Nephron progenitor cell (in vitro differentiated cells): ENCODE results near the gene ATP5F1D.

ENCODE experiments used
- DNase-seq: peaks from one replicate; pipeline ENCODE4 v3.0.0; 2021
- H3K27ac Mint-ChIP-seq: 2 replicates; pipeline ENCODE4 v1.8.0; 2021; ENCODE audit warnings: mild to moderate bottlenecking, moderate library complexity, mixed read lengths
- H3K27me3 Mint-ChIP-seq: 2 replicates; pipeline ENCODE4 v1.8.0; 2021; ENCODE audit warnings: mild to moderate bottlenecking, low read depth, mixed read lengths; ENCODE audit not compliant: poor library complexity
- H3K36me3 Mint-ChIP-seq: 2 replicates; pipeline ENCODE4 v1.8.0; 2021; ENCODE audit warnings: low read depth, mixed read lengths
- H3K4me1 Mint-ChIP-seq: 2 replicates; pipeline ENCODE4 v1.8.0; 2021; ENCODE audit warnings: mixed read lengths
- H3K4me3 Mint-ChIP-seq: 2 replicates; pipeline ENCODE4 v1.8.0; 2021; ENCODE audit warnings: mild to moderate bottlenecking, moderate library complexity, mixed read lengths
- H3K9me3 Mint-ChIP-seq: 2 replicates; pipeline ENCODE4 v1.8.0; 2021; ENCODE audit warnings: mild to moderate bottlenecking, moderate library complexity, mixed read lengths
- CTCF ChIP-seq: fragments of 200-600 bp; sonication (generic); IDR thresholded peaks from 2 replicates; pipeline ENCODE4 v1.5.0; 2021; ENCODE audit warnings: antibody characterized with exemption

Gene ATP5F1D

GRCh38 chr19:1249298-1249989 lies 7.9 kb downstream of the ATP5F1D start:
- TF ChIP-seq CTCF: no peak
- H3K36me3 Mint-ChIP-seq: peaks cover 5% of the 10 kb centered on the region
- H3K27ac Mint-ChIP-seq: peak overlapping the region; percentile 95
- no peaks in the 10 kb centered on the region for H3K27me3 Mint-ChIP-seq
- H3K4me3 Mint-ChIP-seq: peak overlapping the region; percentile 87
- peaks cover 14% of the 10 kb centered on the region for H3K4me1 Mint-ChIP-seq
- peak; percentile 95 for DNase-seq
- no peaks in the 10 kb centered on the region for H3K9me3 Mint-ChIP-seq

GRCh38 chr19:1249990-1250436 lies 8.5 kb downstream of the ATP5F1D start:
- Mint-ChIP-seq H3K27me3 (no peaks in the 10 kb centered on the region), H3K9me3 (no peaks in the 10 kb centered on the region), H3K4me1 (peaks cover 16% of the 10 kb centered on the region), H3K27ac (no peak overlapping the region), H3K36me3 (peaks cover 11% of the 10 kb centered on the region), H3K4me3 (peak overlapping the region; percentile 87)
- DNase-seq: no peak
- no peak for TF ChIP-seq CTCF

- Mint-ChIP-seq H3K36me3 (peaks cover 14% of the 10 kb centered on the region), H3K9me3 (no peaks in the 10 kb centered on the region), H3K27me3 (no peaks in the 10 kb centered on the region), H3K27ac (peak overlapping the region; percentile 77), H3K4me1 (peaks cover 17% of the 10 kb centered on the region), H3K4me3 (peak overlapping the region; percentile 93)
- peak; percentile 82 for DNase-seq
- no peak for TF ChIP-seq CTCF
Observed at GRCh38 chr19:1250437-1251260, 9.1 kb downstream of the ATP5F1D start.

- Mint-ChIP-seq H3K36me3 (peaks cover 14% of the 10 kb centered on the region), H3K9me3 (no peaks in the 10 kb centered on the region), H3K27ac (peak overlapping the region; percentile 77), H3K4me1 (peaks cover 22% of the 10 kb centered on the region), H3K27me3 (no peaks in the 10 kb centered on the region), H3K4me3 (peak overlapping the region; percentile 93)
- peak; percentile 49 for DNase-seq
- TF ChIP-seq CTCF: no peak
Observed at GRCh38 chr19:1251330-1252220, 10.0 kb downstream of the ATP5F1D start.

- no peak for TF ChIP-seq CTCF
- H3K27ac Mint-ChIP-seq: no peak overlapping the region
- no peaks in the 10 kb centered on the region for H3K27me3 Mint-ChIP-seq
- H3K4me3 Mint-ChIP-seq: peak overlapping the region; percentile 93
- H3K9me3 Mint-ChIP-seq: no peaks in the 10 kb centered on the region
- peaks cover 23% of the 10 kb centered on the region for H3K4me1 Mint-ChIP-seq
- H3K36me3 Mint-ChIP-seq: peaks cover 16% of the 10 kb centered on the region
- DNase-seq: no peak
Observed at GRCh38 chr19:1252221-1252820, 10.8 kb downstream of the ATP5F1D start.
